Naive B cell (primary cell): ENCODE data around the gene DNAI2. TPM values are rescaled to one million over a fixed set of nuclear protein-coding genes. Genes with fewer than 3 reads are reported as not detected.
A peak's percentile ranks its signal among the peaks of the same experiment; 100 is the strongest.

ENCODE experiments used
- ATAC-seq, 2 donors: fragments of 150-1000 bp; cut with Tn5 transposase; 2 replicates each; pipeline ENCODE4 v1.10.0; 2021; ENCODE audit warnings: low read depth in 2 of 2, mild to moderate bottlenecking in 2 of 2, moderate library complexity in 2 of 2
- DNase-seq: peaks from one replicate; pipeline ENCODE4 v3.0.0; 2022
- H3K27ac Mint-ChIP-seq, 6 donors: one replicate each; pipeline ENCODE4 v1.8.0; 2020 to 2022; ENCODE audit warnings: mild to moderate bottlenecking in 6 of 6, mixed read lengths in 6 of 6, moderate library complexity in 5 of 6, inconsistent platforms in 2 of 6
- H3K27me3 Mint-ChIP-seq, 3 donors: one replicate each; pipeline ENCODE4 v1.8.0; 2021 to 2022; ENCODE audit warnings: mixed read lengths in 3 of 3, mild to moderate bottlenecking in 1 of 3
- H3K36me3 Mint-ChIP-seq, 2 donors: one replicate each; pipeline ENCODE4 v1.8.0; 2020 to 2022; ENCODE audit warnings: mixed read lengths in 2 of 2, inconsistent platforms in 1 of 2, mild to moderate bottlenecking in 1 of 2
- H3K4me1 Mint-ChIP-seq, 3 donors: one replicate each; pipeline ENCODE4 v1.8.0; 2020 to 2022; ENCODE audit warnings: mixed read lengths in 3 of 3, inconsistent platforms in 1 of 3, mild to moderate bottlenecking in 1 of 3, moderate library complexity in 1 of 3
- H3K4me3 Mint-ChIP-seq, 8 donors: one replicate each; pipeline ENCODE4 v1.8.0; 2020 to 2022; ENCODE audit warnings: mild to moderate bottlenecking in 8 of 8, mixed read lengths in 8 of 8, moderate library complexity in 8 of 8, inconsistent platforms in 2 of 8
- H3K9me3 Mint-ChIP-seq, 7 donors: one replicate each; pipeline ENCODE4 v1.8.0; 2020 to 2022; ENCODE audit warnings: mixed read lengths in 7 of 7, mild to moderate bottlenecking in 5 of 7, inconsistent platforms in 2 of 7, moderate library complexity in 1 of 7
- polyA plus RNA-seq, 6 donors: library from polyadenylated mRNA; unstranded; fragments of 300-500 nt; fragmentation: Illumina TruSeq; gene quantifications; one replicate each; pipeline ENCODE4 v1.2.3, GENCODE V29; 2021; ENCODE audit warnings: low read depth in 6 of 6

The DNAI2 gene
- polyA plus RNA-seq, 6 donors from 2014 or later: not detected

DNA sequence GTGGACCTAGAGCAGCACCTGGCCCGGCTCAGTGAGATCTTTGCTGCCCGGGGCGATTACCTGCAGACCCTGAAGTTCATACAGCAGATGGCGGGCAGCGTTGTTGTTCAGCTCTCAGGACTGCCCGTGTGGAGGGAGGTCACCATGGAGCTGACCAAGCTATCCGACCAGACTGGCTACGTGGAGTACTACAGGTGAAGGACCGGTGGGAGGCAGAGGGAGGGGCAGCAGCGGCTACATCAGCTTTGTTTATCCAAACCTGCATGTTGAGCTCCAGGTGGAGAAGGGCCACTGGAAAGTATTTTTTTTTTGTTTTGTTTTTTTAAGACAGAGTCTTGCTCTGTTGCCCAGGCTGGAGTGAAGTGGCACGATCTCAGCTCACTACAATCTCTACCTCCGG is 36.7 kb upstream of the DNAI2 start:
- no peaks in the 10 kb centered on the region for H3K27me3 Mint-ChIP-seq
- H3K36me3 Mint-ChIP-seq: no peaks in the 10 kb centered on the region
- no peak overlapping the region for H3K27ac Mint-ChIP-seq
- H3K4me1 Mint-ChIP-seq: peaks cover 4 to 20% (median 11%) of the 10 kb centered on the region in 3 donors
- DNase-seq: no peak
- H3K9me3 Mint-ChIP-seq: no peaks in the 10 kb centered on the region
- H3K4me3 Mint-ChIP-seq: no peak overlapping the region
- no peak for ATAC-seq

DNA sequence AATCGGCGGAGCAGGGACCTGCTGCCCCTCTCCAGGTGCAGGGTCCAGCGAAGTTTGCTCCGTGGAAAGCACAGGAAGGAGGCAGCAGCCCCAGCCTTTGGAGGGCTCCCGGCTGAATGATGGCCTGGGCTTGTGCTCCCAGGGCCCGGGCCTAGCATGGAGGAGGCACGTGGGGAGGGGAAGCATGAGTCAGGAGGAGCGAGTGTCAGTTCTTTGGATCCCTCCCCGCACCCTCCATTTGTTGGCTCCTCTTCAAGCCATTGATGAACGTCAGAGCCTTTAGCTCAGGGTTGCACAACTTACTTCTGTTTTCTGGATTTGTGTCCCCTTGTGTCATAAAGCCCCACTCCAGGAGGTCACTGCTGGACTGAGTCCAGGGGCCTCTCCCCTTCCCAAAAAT is 34.9 kb upstream of the DNAI2 start:
- DNase-seq (no peak), ATAC-seq (no peak)
- no peak overlapping the region for H3K4me3 Mint-ChIP-seq
- H3K27me3 Mint-ChIP-seq: no peaks in the 10 kb centered on the region
- H3K27ac Mint-ChIP-seq: no peak overlapping the region
- H3K4me1 Mint-ChIP-seq: peaks cover 0 to 13% (median 8%) of the 10 kb centered on the region in 3 donors
- H3K9me3 Mint-ChIP-seq: no peaks in the 10 kb centered on the region
- no peaks in the 10 kb centered on the region for H3K36me3 Mint-ChIP-seq

DNA sequence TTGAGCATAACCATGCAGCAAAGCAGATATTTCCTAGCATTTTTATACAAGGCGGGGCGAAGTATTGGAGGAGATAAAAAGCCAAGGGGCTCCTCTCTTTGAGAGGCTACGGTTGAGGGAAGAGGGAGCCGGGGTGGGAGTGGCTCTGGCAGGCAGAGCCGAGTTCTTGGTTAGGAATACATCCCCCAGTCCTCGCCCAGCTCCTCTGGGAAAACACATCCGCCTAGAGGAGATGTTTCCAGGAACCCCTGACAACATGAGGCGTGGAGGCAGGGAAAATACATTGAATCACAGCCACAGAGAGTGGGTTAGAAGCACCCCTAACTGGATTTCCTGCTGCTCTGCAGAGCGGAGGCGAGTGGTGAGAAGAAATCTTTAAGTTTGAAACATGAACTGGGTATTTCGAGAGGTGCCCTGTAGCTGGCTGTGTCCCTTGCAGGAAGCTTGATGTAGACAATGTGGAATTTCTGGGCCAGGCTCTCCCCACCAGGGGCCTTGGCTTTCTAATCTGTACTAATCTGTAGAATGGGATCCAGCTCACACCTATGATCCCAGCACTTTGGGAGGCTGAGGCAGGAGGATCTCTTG is 33.3 kb upstream of the DNAI2 start:
- no peak for ATAC-seq
- no peaks in the 10 kb centered on the region for H3K4me1 Mint-ChIP-seq
- H3K27ac Mint-ChIP-seq: peak overlapping the region in 1 of 6 donors; percentile 27
- no peaks in the 10 kb centered on the region for H3K27me3 Mint-ChIP-seq
- DNase-seq: no peak
- no peaks in the 10 kb centered on the region for H3K9me3 Mint-ChIP-seq
- H3K36me3 Mint-ChIP-seq: no peaks in the 10 kb centered on the region
- H3K4me3 Mint-ChIP-seq: no peak overlapping the region

DNA sequence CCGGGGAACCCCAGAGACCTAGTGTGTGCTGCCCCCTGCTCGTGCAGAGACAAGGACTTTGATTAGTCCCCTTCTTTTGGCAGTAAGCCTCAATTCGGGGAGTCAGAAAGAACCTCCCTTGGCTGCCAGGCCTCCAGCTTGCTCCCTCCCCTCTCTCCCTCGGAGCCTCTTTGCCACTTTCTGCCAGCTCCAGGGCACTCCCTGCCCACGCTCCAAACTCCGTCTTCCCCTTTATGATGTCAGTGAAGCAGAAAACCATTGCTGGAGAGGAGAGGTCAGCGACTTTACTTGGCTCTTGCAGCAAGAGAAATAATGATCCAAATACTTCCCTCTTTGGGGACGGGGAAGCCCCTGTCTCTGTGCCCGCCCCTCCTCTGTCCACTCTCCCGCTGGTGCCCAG is 32.6 kb upstream of the DNAI2 start:
- DNase-seq: no peak
- Mint-ChIP-seq H3K27ac (no peak overlapping the region), H3K4me1 (no peaks in the 10 kb centered on the region), H3K9me3 (no peaks in the 10 kb centered on the region), H3K4me3 (no peak overlapping the region), H3K27me3 (no peaks in the 10 kb centered on the region), H3K36me3 (no peaks in the 10 kb centered on the region)
- no peak for ATAC-seq

- H3K36me3 Mint-ChIP-seq: no peaks in the 10 kb centered on the region
- ATAC-seq (no peak), DNase-seq (no peak)
- no peak overlapping the region for H3K4me3 Mint-ChIP-seq
- no peak overlapping the region for H3K27ac Mint-ChIP-seq
- H3K9me3 Mint-ChIP-seq: no peaks in the 10 kb centered on the region
- H3K4me1 Mint-ChIP-seq: no peaks in the 10 kb centered on the region
- H3K27me3 Mint-ChIP-seq: no peaks in the 10 kb centered on the region
Measured at GRCh38 chr17:74241847-74242246, 32.2 kb upstream of the DNAI2 start.

DNA sequence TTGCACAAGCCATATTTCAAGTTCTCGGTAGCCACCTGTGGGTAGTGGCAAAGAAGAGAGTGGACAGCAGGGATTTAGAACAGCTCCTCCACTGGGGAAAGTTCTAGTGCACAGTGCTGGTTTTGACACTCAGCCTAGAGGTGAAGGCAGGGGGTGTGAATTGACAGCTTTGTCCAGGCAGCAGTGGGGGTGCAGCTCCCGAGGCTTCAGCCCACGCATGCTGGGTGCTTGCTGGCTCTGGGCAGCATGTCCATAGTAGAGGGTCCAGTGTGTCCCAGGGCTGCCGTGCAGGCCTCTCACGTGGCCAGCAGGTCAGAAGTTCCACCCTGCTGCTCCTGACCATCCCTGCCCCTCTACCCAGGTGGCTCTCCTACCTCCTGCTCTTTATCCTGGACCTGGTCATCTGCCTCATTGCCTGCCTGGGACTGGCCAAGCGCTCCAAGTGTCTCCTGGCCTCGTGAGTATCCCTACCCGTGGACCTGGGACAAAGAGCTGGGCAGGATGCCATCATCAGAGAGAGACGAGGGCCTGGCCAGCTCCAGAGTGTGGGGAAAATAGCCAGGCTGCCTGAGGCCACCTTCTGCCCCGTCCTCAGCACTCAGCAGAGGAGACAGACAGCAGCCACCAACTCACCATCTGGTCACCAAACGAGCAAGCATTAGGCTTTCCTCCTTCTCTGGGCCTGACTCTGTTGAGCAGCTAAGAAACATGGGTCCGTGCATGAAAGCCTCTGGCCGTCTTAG is 30.9 kb upstream of the DNAI2 start:
- no peaks in the 10 kb centered on the region for H3K4me1 Mint-ChIP-seq
- H3K36me3 Mint-ChIP-seq: no peaks in the 10 kb centered on the region
- H3K27me3 Mint-ChIP-seq: no peaks in the 10 kb centered on the region
- no peaks in the 10 kb centered on the region for H3K9me3 Mint-ChIP-seq
- ATAC-seq: no peak
- no peak overlapping the region for H3K4me3 Mint-ChIP-seq
- DNase-seq: no peak
- peak overlapping the region in 1 of 6 donors; percentile 16 for H3K27ac Mint-ChIP-seq

- DNase-seq: no peak
- Mint-ChIP-seq H3K27ac (no peak overlapping the region), H3K27me3 (no peaks in the 10 kb centered on the region), H3K4me1 (no peaks in the 10 kb centered on the region), H3K4me3 (no peak overlapping the region), H3K36me3 (no peaks in the 10 kb centered on the region), H3K9me3 (no peaks in the 10 kb centered on the region)
- ATAC-seq: no peak
Measured at GRCh38 chr17:74244128-74244527, 29.9 kb upstream of the DNAI2 start.

DNA sequence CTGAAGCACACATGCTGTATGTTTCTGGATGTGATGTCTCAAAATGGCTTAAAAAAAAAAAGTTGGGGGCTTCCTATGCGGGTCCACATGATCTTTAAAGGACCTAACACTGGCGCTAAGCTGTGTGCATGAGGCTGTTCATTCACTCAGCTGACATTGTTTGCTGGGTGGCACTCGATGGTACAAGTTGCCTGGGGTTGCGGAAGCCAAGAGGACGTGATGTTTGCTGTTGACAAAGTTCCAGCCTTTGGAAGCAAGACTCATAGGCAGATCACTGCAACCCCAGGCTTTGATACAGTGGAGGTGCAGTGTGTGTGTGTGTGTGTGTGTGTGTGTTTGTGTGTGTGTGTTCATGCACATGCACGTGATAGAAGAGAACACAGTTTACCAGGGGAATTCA is 29.5 kb upstream of the DNAI2 start:
- H3K9me3 Mint-ChIP-seq: no peaks in the 10 kb centered on the region
- no peaks in the 10 kb centered on the region for H3K27me3 Mint-ChIP-seq
- no peak for ATAC-seq
- no peaks in the 10 kb centered on the region for H3K4me1 Mint-ChIP-seq
- no peak overlapping the region for H3K27ac Mint-ChIP-seq
- H3K36me3 Mint-ChIP-seq: no peaks in the 10 kb centered on the region
- no peak for DNase-seq
- H3K4me3 Mint-ChIP-seq: no peak overlapping the region

DNA sequence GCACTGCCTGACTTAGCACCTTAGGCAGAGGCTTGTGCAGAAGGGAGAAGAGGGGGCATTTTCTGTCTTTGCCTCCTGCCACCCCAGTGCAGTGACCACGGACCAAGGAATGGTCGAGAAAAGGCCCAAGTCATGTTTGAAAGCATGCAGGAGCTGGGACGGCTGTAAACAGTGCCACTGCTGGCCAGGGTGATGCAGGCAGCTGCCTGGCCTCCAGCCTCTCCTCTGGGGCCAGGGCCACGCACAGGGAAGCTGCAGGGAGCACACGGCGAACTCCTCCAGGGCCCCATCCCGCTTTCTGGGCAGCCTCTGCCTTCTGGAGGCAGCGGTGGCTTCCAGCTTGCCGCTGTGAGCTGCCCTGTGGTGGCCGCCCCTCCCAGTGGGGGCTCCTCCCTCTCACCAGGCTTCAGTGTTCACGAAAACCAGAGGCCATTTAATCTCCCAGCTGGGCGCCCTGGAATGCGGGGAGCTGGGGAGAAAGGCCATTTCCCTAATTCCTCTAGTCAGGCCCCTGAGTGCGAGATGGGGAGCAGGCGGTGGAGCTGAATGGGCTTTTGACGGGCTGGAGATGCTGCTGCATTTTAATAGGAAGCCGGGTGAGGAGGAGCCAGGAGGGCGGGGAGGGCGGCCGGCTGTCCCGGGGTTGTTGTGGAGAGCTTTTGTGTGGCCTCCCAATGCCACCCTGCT is 28.7 kb upstream of the DNAI2 start:
- H3K36me3 Mint-ChIP-seq: no peaks in the 10 kb centered on the region
- no peaks in the 10 kb centered on the region for H3K4me1 Mint-ChIP-seq
- DNase-seq: no peak
- H3K27me3 Mint-ChIP-seq: no peaks in the 10 kb centered on the region
- no peak overlapping the region for H3K27ac Mint-ChIP-seq
- ATAC-seq: no peak
- no peak overlapping the region for H3K4me3 Mint-ChIP-seq
- no peaks in the 10 kb centered on the region for H3K9me3 Mint-ChIP-seq

- Mint-ChIP-seq H3K4me3 (no peak overlapping the region), H3K36me3 (no peaks in the 10 kb centered on the region), H3K27me3 (no peaks in the 10 kb centered on the region), H3K27ac (no peak overlapping the region), H3K4me1 (no peaks in the 10 kb centered on the region), H3K9me3 (no peaks in the 10 kb centered on the region)
- DNase-seq: no peak
- no peak for ATAC-seq
Measured at GRCh38 chr17:74245871-74246270, 28.2 kb upstream of the DNAI2 start.

DNA sequence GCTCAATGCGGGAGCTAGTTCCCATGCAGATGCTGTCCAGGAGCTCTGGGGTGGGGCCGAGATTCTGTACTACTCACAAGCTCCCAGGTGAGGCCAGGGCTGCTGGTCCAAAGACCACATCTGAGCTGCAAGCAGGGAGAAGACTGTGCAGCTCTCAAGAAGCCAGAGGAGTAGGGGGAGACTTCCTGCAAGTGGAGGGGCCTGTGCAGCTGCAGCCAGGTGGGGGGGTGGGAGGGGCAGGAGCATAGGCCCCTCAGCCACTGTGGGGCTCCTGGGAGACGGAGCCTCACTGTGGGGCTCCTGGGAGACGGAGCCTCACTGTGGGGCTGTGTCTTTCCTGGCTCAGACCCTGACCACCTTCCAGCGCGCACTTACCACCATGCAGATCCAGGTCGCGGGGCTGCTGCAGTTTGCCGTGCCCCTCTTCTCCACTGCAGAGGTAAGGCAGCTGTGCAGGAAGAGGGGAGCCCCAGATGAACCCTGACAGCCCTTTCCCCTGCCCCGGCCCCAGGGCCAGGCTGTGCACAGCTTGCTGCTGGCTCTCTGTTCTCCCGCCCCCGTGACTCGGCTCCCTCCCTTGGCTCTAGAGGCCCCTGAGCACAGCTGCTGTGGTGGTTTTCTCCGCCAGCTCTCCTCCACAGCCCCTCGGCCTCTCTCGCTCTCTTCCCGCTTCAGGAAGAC is 24.3 kb upstream of the DNAI2 start:
- ATAC-seq (no peak), DNase-seq (no peak)
- Mint-ChIP-seq H3K9me3 (no peaks in the 10 kb centered on the region), H3K27ac (no peak overlapping the region), H3K4me3 (no peak overlapping the region), H3K27me3 (no peaks in the 10 kb centered on the region), H3K4me1 (no peaks in the 10 kb centered on the region), H3K36me3 (no peaks in the 10 kb centered on the region)

- no peaks in the 10 kb centered on the region for H3K4me1 Mint-ChIP-seq
- no peaks in the 10 kb centered on the region for H3K36me3 Mint-ChIP-seq
- no peaks in the 10 kb centered on the region for H3K27me3 Mint-ChIP-seq
- H3K27ac Mint-ChIP-seq: peak overlapping the region in 2 of 6 donors; percentile 0 to 27
- no peak overlapping the region for H3K4me3 Mint-ChIP-seq
- DNase-seq: no peak
- no peak for ATAC-seq
- H3K9me3 Mint-ChIP-seq: no peaks in the 10 kb centered on the region
Measured at GRCh38 chr17:74250324-74250995, 23.6 kb upstream of the DNAI2 start.

DNA sequence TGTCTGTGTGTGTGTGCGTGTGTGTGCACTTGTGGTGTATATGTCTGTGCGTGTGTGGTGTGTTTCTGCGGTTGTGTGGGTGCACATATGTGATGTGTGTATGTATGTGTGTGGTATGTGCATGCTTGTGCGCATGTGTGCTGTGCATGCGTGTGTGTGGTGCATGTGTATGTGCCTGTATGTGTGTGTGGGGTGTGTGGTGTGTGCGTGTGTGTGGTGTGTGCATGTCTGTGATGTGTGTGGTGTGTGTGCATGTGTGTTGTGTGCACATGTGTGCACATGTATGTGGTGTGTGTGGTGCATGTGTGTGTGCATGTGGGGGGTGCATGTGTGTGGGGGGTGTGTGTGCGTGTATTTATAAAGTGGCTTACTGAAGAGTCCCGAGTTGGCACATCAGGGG is 23.0 kb upstream of the DNAI2 start:
- no peaks in the 10 kb centered on the region for H3K9me3 Mint-ChIP-seq
- no peaks in the 10 kb centered on the region for H3K27me3 Mint-ChIP-seq
- DNase-seq: no peak
- no peak overlapping the region for H3K4me3 Mint-ChIP-seq
- H3K4me1 Mint-ChIP-seq: no peaks in the 10 kb centered on the region
- H3K36me3 Mint-ChIP-seq: no peaks in the 10 kb centered on the region
- H3K27ac Mint-ChIP-seq: peak overlapping the region in 1 of 6 donors; percentile 0
- ATAC-seq: no peak
